Pancreas (tissue), 10 donors: ENCODE data around the gene ALLC. TPM values are rescaled to one million over a fixed set of nuclear protein-coding genes. Genes with fewer than 3 reads are reported as not detected.

Experiments used
- ATAC-seq, 4 donors: fragments of 200-7000 bp; cut with Tn5 transposase; one replicate each; pipeline versions ENCODE4 v1.8.0 to v1.9.1; 2020; ENCODE audit warnings: mild to moderate bottlenecking in 4 of 4, moderate library complexity in 4 of 4
- DNase-seq, 6 donors: peaks; one replicate each; pipeline ENCODE4 v3.0.0-alpha.2; 2020
- FAIRE-seq: peaks from 2 replicates; lab custom pipeline; 2012; peaks lifted over from hg19 to GRCh38; lab: Jason Lieb, UNC
- H3K27ac ChIP-seq, 4 donors: fragments of 200-600 bp; sonication (generic); 1 replicate in 3 of 4; 2 replicates in 1 of 4; pipeline versions ENCODE4 v1.5.0 to v1.8.0; 2020
- H3K27me3 ChIP-seq, 4 donors: fragments of 200-600 bp; one replicate each; pipeline ENCODE4 v1.8.0; 2021
- H3K36me3 ChIP-seq, 3 donors: fragments of 200-600 bp; sonication (generic) in 1 of 3; one replicate each; pipeline versions ENCODE4 v1.5.0 to v1.8.0; 2020 to 2021
- H3K4me1 ChIP-seq, 3 donors: fragments of 200-600 bp; one replicate each; pipeline ENCODE4 v1.8.0; 2021
- H3K4me3 ChIP-seq, 4 donors: fragments of 200-600 bp; sonication (generic) in 2 of 4; one replicate each; pipeline versions ENCODE4 v1.5.0 to v1.8.0; 2020 to 2021
- H3K9me3 ChIP-seq, 4 donors: fragments of 200-600 bp; one replicate each; pipeline ENCODE4 v1.8.0; 2021
- WGBS, 2 donors: extraction: QIAGEN DNeasy Blood & Tissue Kit; methylation state at CpG; one replicate each; pipeline ENCODE4 v1.1.7; 2013; 5-methylcytosine and 5-hydroxymethylcytosine counted together
- intact Hi-C, 3 donors: fragments of 100-400 bp; cut with DNase I; formaldehyde crosslinking; loops; one replicate each; pipeline versions ENCODE4 v1.11.1 to v1.14.2; 2022
- polyA plus RNA-seq, 2 donors: library from polyadenylated mRNA; stranded (reverse); fragments of 200-250 nt; gene quantifications; one replicate each; pipeline ENCODE4 v1.2.3, GENCODE V29; 2013
- total RNA-seq, 6 donors: library from RNA; stranded (reverse); fragmentation: NEBNext Ultra II Directional in 4 of 6; extraction: Animal tissue kit (Norgen Biotek cat#: 25700) in 4 of 6; gene quantifications; one replicate each; pipeline versions ENCODE4 v1.2.1 to v1.2.4, GENCODE V29; 2021 to 2023
- TF ChIP-seq, protein P1 (sequence below), 4 donors: fragments of 200-600 bp; sonication (generic) in 3 of 4; IDR thresholded peaks; one replicate each; pipeline versions ENCODE4 v1.5.0 to v1.8.0; 2021; ENCODE audit warnings: antibody characterized with exemption in 4 of 4
- donor health status: healthy with polysubstance abuse.
- donor health status: DM: no; HTN: no; CAD: no; lungs with moderate emphysema.
- donor health status: DM: no; HTN: no; CAD: no.
- donor health status: control.
- donor health status: control.
- donor health status: Bipolar disorder and iron deficiency.
- donor health status: DM: yes; HTN: yes; CAD: no.
- donor health status: DM: no; HTN: no; CAD: no.
- donor health status: DM: no; HTN: no; CAD: no.
- donor health status: DM: yes; HTN: yes; CAD: no.

ALLC gene
- total and polyA plus RNA-seq, 8 donors = 0.68 to 0.75 TPM; not detected in 6

DNA sequence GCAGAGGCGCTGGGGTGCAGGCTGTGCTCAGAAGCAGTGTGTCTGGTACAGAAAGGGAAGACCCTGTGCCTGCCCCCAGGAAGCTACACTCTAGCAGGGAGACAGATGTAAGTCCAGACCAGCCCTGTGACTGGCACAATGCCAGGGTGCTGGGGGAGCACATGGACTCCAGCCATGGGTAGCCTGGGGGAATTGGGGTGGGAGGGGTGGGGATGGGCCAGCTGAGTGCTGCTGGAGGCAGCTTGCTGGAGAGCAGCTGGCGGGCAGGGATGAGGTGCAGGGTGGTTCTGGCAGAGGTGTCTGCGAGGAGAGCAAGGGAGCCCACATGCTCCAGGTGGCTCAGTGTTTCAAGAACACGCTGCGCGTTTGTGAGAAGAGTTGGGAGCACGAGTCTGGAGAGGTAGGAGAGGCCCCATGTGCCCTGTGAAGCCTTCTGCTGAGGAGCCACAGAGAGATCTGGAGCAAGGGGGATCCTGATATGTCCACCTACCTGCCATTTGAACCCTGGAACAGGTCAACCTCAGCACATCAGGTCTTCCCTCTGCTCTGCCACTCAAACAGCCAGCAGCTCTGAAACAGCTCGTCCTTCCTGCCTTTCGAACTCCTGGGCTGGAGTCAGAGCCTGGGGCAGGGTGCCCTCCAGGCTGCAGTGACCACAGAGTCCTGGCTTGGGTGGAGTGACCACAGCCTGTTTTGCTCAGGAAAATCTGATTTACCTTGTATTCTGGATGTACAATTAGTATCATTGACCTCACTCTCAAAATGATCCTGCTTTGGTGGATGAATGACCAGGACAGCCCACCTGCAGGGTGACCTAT, 15.1 kb downstream of the ALLC start:
- 68 to 81% methylated on average over 9 of the region's 9 CpGs for WGBS, 2 donors
- Histone ChIP-seq H3K36me3 (no peaks in the 10 kb centered on the region), H3K4me3 (no peak overlapping the region), H3K9me3 (no peaks in the 10 kb centered on the region), H3K27ac (no peak overlapping the region), H3K4me1 (no peaks in the 10 kb centered on the region), H3K27me3 (no peaks in the 10 kb centered on the region)
- DNase-seq (peak in 1 of 6 donors; percentile 75), FAIRE-seq (no peak), ATAC-seq (no peak)
- intact Hi-C loops = no loop called here
- TF ChIP-seq, protein P1, sequence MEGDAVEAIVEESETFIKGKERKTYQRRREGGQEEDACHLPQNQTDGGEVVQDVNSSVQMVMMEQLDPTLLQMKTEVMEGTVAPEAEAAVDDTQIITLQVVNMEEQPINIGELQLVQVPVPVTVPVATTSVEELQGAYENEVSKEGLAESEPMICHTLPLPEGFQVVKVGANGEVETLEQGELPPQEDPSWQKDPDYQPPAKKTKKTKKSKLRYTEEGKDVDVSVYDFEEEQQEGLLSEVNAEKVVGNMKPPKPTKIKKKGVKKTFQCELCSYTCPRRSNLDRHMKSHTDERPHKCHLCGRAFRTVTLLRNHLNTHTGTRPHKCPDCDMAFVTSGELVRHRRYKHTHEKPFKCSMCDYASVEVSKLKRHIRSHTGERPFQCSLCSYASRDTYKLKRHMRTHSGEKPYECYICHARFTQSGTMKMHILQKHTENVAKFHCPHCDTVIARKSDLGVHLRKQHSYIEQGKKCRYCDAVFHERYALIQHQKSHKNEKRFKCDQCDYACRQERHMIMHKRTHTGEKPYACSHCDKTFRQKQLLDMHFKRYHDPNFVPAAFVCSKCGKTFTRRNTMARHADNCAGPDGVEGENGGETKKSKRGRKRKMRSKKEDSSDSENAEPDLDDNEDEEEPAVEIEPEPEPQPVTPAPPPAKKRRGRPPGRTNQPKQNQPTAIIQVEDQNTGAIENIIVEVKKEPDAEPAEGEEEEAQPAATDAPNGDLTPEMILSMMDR (IDR thresholded peaks at IDR 0.05) = no peak

DNA sequence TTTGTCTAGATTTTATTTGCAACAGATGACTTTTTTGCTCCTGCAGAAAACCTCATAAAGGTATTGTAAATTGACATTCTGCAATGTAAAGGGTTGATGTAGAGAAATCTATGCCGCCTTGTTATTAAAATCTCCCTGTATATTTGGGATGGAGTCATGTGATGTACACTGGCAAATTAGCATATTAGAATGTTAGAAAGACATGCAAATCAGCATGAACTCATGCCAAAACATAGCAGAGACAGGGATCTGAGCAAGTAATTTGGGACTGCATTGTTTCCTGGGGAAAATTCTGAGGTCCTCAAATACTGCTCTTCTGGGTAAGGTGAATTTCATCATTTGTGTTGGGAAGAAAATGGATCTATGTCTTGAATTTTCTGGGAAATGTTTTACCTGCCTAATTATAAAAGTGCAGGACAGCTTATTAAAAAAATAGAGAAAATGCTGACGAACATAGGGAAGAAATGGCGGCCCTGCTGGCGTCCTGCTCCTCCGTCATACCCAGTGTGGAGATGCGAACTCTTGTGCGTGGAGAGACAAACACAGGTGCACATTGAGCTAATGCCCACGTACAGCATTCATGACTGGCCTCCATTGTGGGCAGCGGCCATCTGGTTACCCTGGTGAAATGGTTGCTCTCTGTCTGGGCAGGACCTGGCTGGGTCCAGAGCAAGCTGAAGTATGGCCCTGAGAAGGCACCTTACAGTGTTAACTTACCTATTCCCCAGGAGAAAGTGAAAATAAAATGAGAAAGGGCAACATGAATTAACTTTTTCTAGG, 16.3 kb downstream of the ALLC start:
- 72 to 87% methylated on average over 9 of the region's 9 CpGs for WGBS, 2 donors
- Histone ChIP-seq H3K4me3 (no peak overlapping the region), H3K27ac (no peak overlapping the region), H3K9me3 (no peaks in the 10 kb centered on the region), H3K27me3 (no peaks in the 10 kb centered on the region), H3K36me3 (no peaks in the 10 kb centered on the region), H3K4me1 (no peaks in the 10 kb centered on the region)
- intact Hi-C loops = no loop called here
- DNase-seq (no peak), FAIRE-seq (no peak), ATAC-seq (no peak)
- TF ChIP-seq, protein P1 (IDR thresholded peaks at IDR 0.05) = no peak

DNA sequence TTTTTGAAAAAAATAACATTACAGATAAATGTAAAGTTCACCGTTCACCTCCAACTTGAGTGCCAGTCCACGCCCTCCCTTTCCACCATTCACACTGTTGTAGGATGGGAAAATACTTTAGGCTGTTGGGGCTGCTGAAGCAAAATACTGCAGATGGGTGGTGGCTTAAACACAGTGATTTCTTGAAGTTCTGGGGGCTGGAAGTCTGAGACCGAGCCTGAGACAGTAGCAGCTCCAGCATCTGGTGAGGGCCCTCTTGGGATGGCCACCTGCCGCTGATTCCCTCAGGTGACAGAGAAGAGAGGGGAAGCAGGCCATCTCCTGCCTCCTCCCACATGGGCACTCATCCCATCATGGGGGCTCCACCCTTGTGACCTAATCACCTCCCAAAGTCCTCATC, 17.7 kb downstream of the ALLC start:
- WGBS, 2 donors = 85 to 93% methylated on average over 4 of the region's 4 CpGs
- ATAC-seq = no peak
- H3K27ac ChIP-seq = no peak overlapping the region
- no peaks in the 10 kb centered on the region for H3K27me3 ChIP-seq
- no peak for DNase-seq
- no peak overlapping the region for H3K4me3 ChIP-seq
- TF ChIP-seq, protein P1 (IDR thresholded peaks at IDR 0.05) = no peak
- H3K4me1 ChIP-seq = no peaks in the 10 kb centered on the region
- FAIRE-seq = no peak
- intact Hi-C loops = no loop called here
- no peaks in the 10 kb centered on the region for H3K9me3 ChIP-seq
- H3K36me3 ChIP-seq = no peaks in the 10 kb centered on the region

DNA sequence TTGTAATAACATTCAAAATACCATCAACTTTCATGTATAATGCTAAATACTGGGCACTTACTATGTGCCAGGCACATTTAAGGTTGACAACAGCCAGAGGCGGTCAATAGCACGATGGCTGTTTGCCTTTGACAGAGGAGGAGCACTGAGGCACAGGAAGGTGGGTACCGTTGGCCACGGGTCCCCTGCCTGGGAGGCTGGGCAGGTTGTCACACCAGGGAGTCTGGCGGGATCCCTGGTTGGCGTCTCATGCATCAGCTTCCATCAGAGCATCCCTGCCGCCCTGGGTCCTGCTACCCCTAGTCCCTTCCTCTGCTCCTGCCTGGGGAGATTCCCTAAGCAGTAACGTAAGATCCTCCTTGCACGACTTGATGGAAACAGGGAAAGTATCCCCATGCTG, 19.4 kb downstream of the ALLC start:
- H3K27me3 ChIP-seq = no peaks in the 10 kb centered on the region
- H3K4me1 ChIP-seq = no peaks in the 10 kb centered on the region
- intact Hi-C loops = no loop called here
- no peak for DNase-seq
- 62 to 77% methylated on average over 9 of the region's 9 CpGs for WGBS, 2 donors
- TF ChIP-seq, protein P1 (IDR thresholded peaks at IDR 0.05) = no peak
- no peak for FAIRE-seq
- H3K36me3 ChIP-seq = no peaks in the 10 kb centered on the region
- no peak overlapping the region for H3K27ac ChIP-seq
- ATAC-seq = no peak
- no peaks in the 10 kb centered on the region for H3K9me3 ChIP-seq
- no peak overlapping the region for H3K4me3 ChIP-seq
